Epithelial cell of proximal tubule (primary cell): ENCODE results near the gene DUSP10. TPM values are rescaled to one million over a fixed set of nuclear protein-coding genes. Genes with fewer than 3 reads are reported as not detected.
A peak's percentile ranks its signal among the peaks of the same experiment; 100 is the strongest.

Source experiments
- DNase-seq: peaks from one replicate; pipeline ENCODE4 v3.0.0-alpha.2; 2011; ENCODE audit warnings: low read depth
- H3K4me3 ChIP-seq: 2 replicates; pipeline ENCODE4 v1.5.1; 2011; ENCODE audit warnings: low read depth, mild to moderate bottlenecking, low read length
- total RNA-seq: library from RNA; depleted of rRNA; stranded (reverse); fragments of >200 nt; gene quantifications from 2 replicates; pipeline ENCODE4 v1.2.3, GENCODE V29; 2015
- TF ChIP-seq, protein P1 (sequence below): conservative IDR thresholded peaks from 2 replicates; pipeline ENCODE4 v1.5.1; 2012; ENCODE audit warnings: low read depth, mild to moderate bottlenecking, low read length

Gene DUSP10
- total RNA-seq, 1 donor from 2014 or later = 14.6 TPM

DNA sequence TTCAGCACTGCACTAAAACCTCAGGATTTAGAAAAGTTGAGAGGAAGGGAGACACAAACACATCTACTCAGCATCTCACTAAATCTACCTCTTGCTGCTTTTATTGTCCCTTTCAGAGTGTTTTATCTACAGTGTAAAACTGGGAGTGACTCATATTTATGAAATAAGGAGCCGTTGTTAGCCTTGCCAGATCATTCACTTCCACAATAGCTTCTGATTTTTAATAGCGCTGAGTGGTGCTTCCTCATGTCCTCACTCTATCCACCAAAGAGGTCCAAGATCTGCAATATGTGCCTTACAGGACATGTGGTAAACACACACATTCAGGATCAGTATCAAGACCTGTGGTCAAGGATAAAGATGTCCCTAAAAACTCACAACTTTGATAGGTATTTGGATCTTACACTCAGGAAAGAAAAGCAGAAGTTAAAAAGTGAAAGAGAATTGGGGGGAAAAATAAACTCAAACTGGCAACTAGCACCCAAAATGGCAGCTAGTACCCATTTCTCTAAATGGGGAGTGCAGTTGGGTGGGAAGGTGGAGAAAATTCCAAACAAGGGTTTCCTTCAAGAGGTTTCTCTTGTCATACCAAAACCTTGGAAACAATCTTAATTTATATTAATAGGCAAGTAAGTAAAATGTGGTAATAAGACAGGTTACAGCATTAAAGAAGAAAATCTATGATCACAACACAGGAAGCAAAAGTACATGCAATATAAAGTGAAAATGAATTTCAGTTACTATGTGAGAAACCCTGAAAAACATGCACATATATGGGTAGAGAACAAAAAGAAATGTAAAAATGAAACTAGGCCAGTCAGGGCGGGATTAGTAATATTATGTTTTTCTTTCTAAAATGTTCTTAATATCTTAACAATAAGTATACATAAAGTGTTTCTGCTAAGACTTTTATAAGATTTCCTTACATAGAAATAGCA is 15.9 kb downstream of the DUSP10 start:
- no peak for DNase-seq
- no peak overlapping the region for H3K4me3 ChIP-seq
- TF ChIP-seq, protein P1, sequence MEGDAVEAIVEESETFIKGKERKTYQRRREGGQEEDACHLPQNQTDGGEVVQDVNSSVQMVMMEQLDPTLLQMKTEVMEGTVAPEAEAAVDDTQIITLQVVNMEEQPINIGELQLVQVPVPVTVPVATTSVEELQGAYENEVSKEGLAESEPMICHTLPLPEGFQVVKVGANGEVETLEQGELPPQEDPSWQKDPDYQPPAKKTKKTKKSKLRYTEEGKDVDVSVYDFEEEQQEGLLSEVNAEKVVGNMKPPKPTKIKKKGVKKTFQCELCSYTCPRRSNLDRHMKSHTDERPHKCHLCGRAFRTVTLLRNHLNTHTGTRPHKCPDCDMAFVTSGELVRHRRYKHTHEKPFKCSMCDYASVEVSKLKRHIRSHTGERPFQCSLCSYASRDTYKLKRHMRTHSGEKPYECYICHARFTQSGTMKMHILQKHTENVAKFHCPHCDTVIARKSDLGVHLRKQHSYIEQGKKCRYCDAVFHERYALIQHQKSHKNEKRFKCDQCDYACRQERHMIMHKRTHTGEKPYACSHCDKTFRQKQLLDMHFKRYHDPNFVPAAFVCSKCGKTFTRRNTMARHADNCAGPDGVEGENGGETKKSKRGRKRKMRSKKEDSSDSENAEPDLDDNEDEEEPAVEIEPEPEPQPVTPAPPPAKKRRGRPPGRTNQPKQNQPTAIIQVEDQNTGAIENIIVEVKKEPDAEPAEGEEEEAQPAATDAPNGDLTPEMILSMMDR = no peak

DNA sequence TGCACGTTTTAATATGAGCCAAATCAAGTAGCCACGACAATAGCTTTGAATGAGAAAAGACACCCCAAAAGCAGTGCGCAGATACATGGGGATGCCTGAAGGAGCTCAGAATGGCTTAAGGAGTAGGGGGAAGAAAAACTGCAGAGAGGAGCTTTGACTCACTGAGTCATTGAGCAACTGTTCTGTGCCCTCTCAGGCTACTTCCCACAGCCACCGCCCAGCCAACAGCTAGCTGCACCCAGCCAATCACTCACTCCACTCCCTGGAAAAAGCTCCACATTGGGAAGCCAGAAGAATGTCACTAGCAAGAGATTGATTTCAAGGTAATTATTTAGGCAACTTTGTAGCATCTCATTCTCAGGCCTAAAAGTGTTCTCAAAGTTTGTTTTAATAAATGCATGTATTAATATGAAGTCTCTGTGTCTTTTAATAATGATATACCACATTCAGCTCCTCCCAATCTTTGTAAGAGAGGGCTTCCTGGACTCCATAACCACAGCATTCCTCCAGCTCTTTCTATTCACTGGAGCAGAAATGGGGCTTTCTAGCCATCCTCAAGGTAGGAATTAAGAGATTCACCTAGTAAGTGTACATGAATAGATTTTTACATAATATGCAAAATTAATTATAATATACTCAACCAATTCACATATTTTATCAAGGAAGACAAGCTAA is 16.8 kb downstream of the DUSP10 start:
- peak; percentile 86 for DNase-seq
- peak overlapping the region; percentile 10 for H3K4me3 ChIP-seq
- TF ChIP-seq, protein P1 = no peak

DNA sequence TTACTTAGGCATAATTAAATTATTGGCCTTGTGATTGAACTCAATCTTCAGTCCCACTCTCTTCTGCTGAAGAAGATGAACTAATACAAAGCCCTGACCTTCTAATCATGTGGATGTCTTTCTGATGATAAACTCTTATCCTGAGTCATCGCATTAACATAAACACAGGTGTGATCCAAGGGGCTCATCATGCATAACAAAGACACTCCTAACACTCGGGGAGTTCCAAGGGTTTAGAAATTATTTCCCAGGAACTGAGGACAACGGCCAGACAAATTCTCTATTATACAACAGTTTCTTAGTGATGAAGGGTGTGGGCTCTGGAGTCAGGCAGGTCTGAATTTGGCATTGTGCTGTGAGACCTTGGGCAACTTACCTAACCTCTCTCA is 18.0 kb downstream of the DUSP10 start:
- H3K4me3 ChIP-seq = no peak overlapping the region
- TF ChIP-seq, protein P1 = no peak
- peak; percentile 83 for DNase-seq

GRCh38 chr1:221723018-221723847 is 18.7 kb downstream of the DUSP10 start:
- TF ChIP-seq, protein P1 = no peak
- DNase-seq = no peak
- no peak overlapping the region for H3K4me3 ChIP-seq

DNA sequence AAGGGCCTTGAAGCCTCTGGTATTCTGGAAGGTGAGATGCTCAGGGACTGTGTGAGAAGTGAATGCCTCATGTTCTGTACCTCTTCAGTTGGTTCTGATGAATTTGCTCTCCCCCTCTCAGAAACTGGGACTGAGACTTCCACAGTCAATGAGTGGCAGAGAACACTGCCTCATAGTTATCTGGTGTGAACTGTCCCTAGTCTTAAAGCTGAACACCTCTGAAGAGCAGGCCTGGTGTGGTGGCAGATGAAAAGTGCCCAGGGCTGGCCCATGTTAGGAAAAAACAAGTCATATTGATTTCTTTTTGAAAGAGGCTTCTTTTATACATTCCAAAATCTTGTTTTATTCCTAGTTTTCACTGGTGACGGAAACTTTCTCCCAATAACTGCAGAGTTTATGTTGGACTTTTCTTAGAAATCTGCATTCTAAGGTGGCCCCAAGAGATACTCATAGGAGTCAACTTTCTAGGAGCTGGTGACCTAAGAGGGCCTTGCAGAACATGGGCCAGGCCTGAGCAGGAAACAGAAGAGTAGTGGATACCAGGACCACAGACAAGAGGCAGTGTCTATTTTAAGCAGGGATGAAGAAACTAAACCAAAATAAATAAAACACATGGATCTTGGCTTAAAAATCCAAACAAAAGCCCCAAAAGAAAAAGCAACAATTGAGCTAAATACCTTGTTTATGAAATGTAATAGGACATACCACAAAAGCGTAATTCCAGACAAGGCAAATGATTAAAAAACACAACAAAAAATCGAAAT is 19.5 kb downstream of the DUSP10 start:
- TF ChIP-seq, protein P1 = no peak

GRCh38 chr1:221720545-221720944 is 21.3 kb downstream of the DUSP10 start:
- TF ChIP-seq, protein P1 = no peak
- no peak for DNase-seq
- H3K4me3 ChIP-seq = no peak overlapping the region

More for the DNA sequence above, 19.5 kb downstream of the DUSP10 start:
- no peak for DNase-seq
- no peak overlapping the region for H3K4me3 ChIP-seq
